ENCODE measurements around the gene CLPSL1. TPM values are rescaled to one million over a fixed set of nuclear protein-coding genes. Genes with fewer than 3 reads are reported as not detected.

CLPSL1 gene
- total and polyA plus RNA-seq, 2 of the 13 experiments (the other 11 are each of a cell fraction or from before 2014, with no cell fraction given), result not detected

- no peaks in the 10 kb centered on the region for H3K79me2 ChIP-seq (ENCODE audit: insufficient read depth, low read length)
- intact Hi-C loops (cut with micrococcal nuclease; ENCODE audit: unreplicated experiment) (no loop called here), in situ Hi-C loops (cut with HindIII; ENCODE audit: extremely low pct_ligation_motif_present, low pct_unique_long_range_greater_than_20kb) (no loop called here)
- H4K20me1 ChIP-seq (ENCODE audit: insufficient read depth, low read length), result no peaks in the 10 kb centered on the region
- H3K4me1 ChIP-seq (ENCODE audit: insufficient read depth, low read length), result no peaks in the 10 kb centered on the region
- peaks cover 0 to 8% of the 10 kb centered on the region in 2 experiments; a peak in 3 of 5 replicates for H3K27me3 ChIP-seq (ENCODE audit: control insufficient read depth in 1 of 2, insufficient read depth in 2 of 2, low read length in 2 of 2)
- no TSS peak for BruUV-seq (replicated peaks)
- no peak overlapping the region for H3K27ac ChIP-seq (ENCODE audit: extremely low read length, insufficient read depth, low read length)
- ATAC-seq (peak; percentile 44), DNase-seq (ENCODE audit: low spot score) (no peak), FAIRE-seq (no peak)
- POLR2A ChIA-PET, result no interaction called here
- H3K4me3 ChIP-seq (replicated peaks in 1 of 3; ENCODE audit: insufficient read depth in 1 of 3, low read depth in 2 of 3, low read length in 3 of 3), result no peak overlapping the region; a peak in 1 of 6 replicates
- no peaks in the 10 kb centered on the region for H3K9me3 ChIP-seq (ENCODE audit: low read length)
- H3K36me3 ChIP-seq (replicated peaks in 1 of 2; ENCODE audit: control insufficient read depth in 1 of 2, insufficient read depth in 2 of 2, low read length in 2 of 2), result no peaks in the 10 kb centered on the region
- CTCF ChIA-PET (ENCODE audit: low intra/inter-chr PET ratio, low total read pairs), result no interaction called here
- TF ChIP-seq SIN3A (IDR thresholded peaks at IDR 0.05; ENCODE audit: borderline replicate concordance, low read depth, low read length) (no peak), GTF2F1 (IDR thresholded peaks at IDR 0.05; ENCODE audit: low read length) (no peak), ZFP91 (CRISPR knock-in tag; IDR thresholded peaks at IDR 0.05; ENCODE audit: borderline replicate concordance) (0 out of 2 replicates have a peak, but pooled peaks have one; percentile 26), FIP1L1 (IDR thresholded peaks at IDR 0.05; ENCODE audit: borderline replicate concordance, insufficient read depth, low read depth, low read length) (no peak), TCF12 (IDR thresholded peaks at IDR 0.05) (no peak), TCF12 (CRISPR knock-in tag; IDR thresholded peaks at IDR 0.05) (no peak), FOXA1 (IDR thresholded peaks at IDR 0.05) (no peak), FOXA1 (CRISPR knock-in tag; IDR thresholded peaks at IDR 0.05) (no peak), ZFX (CRISPR knock-in tag; IDR thresholded peaks at IDR 0.05; ENCODE audit: low read depth) (peak; percentile 12; the same call in 1 of the 2 replicates), NFIC (IDR thresholded peaks at IDR 0.05; ENCODE audit: low read length) (no peak), ZNF776 (CRISPR knock-in tag; IDR thresholded peaks at IDR 0.05) (no peak)
- no peak overlapping the region for H2AFZ ChIP-seq (ENCODE audit: low read length)
- WGBS (ENCODE audit: low lambda C conversion rate), result 38% methylated on average over 7 of the region's 8 CpGs
- peak overlapping the region; percentile 15; the same call in 1 of the 2 replicates for H3K4me2 ChIP-seq (ENCODE audit: low read depth, low read length)
- no peak overlapping the region for H3K9ac ChIP-seq (ENCODE audit: insufficient read depth, low read depth, low read length)
These were observed 17.2 kb downstream of the CLPSL1 start for GRCh38 chr6:35797837-35798526.
